ENCODE results near the gene FAM163B.

Gene FAM163B

GRCh38 chr9:133639613-133640012 is 30.4 kb upstream of the FAM163B start:
- no peak overlapping the region for H3K4me2 ChIP-seq (ENCODE audit: low read length)
- 0 out of 2 replicates have a peak, but pooled peaks cover 5% of the 10 kb centered on the region for H3K27me3 ChIP-seq (ENCODE audit: insufficient read depth, low read length)
- H3K9me3 ChIP-seq (ENCODE audit: low read length): no peaks in the 10 kb centered on the region
- no peak overlapping the region for H3K9ac ChIP-seq (ENCODE audit: low read length)
- H3K4me1 ChIP-seq (ENCODE audit: insufficient read depth, low read length, severe bottlenecking): no peaks in the 10 kb centered on the region
- TF ChIP-seq CTCF (IDR thresholded peaks at IDR 0.05; ENCODE audit: low read length) (no peak), EZH2 (IDR thresholded peaks at IDR 0.05; ENCODE audit: borderline replicate concordance, low read length) (no peak)
- no peak overlapping the region for H2AFZ ChIP-seq (ENCODE audit: low read length)
- H3K4me3 ChIP-seq (ENCODE audit: low read depth, low read length, poor library complexity, severe bottlenecking): no peak overlapping the region
- H3K9me2 ChIP-seq (ENCODE audit: low read depth, low read length): no peaks in the 10 kb centered on the region
- H3F3A ChIP-seq (ENCODE audit: insufficient read depth, low read length): no peaks in the 10 kb centered on the region
- H3K27ac ChIP-seq (ENCODE audit: low read depth, low read length, poor library complexity, severe bottlenecking): no peak overlapping the region
- H4K20me1 ChIP-seq (ENCODE audit: insufficient read depth, low read length): no peaks in the 10 kb centered on the region
- no peaks in the 10 kb centered on the region for H3K36me3 ChIP-seq (ENCODE audit: insufficient read depth, low read length)
- no peaks in the 10 kb centered on the region for H3K79me2 ChIP-seq (ENCODE audit: insufficient read depth, low read length)

- Histone ChIP-seq H3K79me2 (ENCODE audit: insufficient read depth, low read length) (no peaks in the 10 kb centered on the region), H3K4me3 (ENCODE audit: low read depth, low read length, poor library complexity, severe bottlenecking) (no peak overlapping the region), H4K20me1 (ENCODE audit: insufficient read depth, low read length) (no peaks in the 10 kb centered on the region), H3K4me2 (ENCODE audit: low read length) (no peak overlapping the region), H3K9me2 (ENCODE audit: low read depth, low read length) (no peaks in the 10 kb centered on the region), H3K4me1 (ENCODE audit: insufficient read depth, low read length, severe bottlenecking) (no peaks in the 10 kb centered on the region), H2AFZ (ENCODE audit: low read length) (no peak overlapping the region), H3K27me3 (ENCODE audit: insufficient read depth, low read length) (0 out of 2 replicates have a peak, but pooled peaks cover 5% of the 10 kb centered on the region), H3K27ac (ENCODE audit: low read depth, low read length, poor library complexity, severe bottlenecking) (no peak overlapping the region), H3K36me3 (ENCODE audit: insufficient read depth, low read length) (no peaks in the 10 kb centered on the region), H3F3A (ENCODE audit: insufficient read depth, low read length) (no peaks in the 10 kb centered on the region), H3K9me3 (ENCODE audit: low read length) (no peaks in the 10 kb centered on the region), H3K9ac (ENCODE audit: low read length) (no peak overlapping the region)
- TF ChIP-seq CTCF (IDR thresholded peaks at IDR 0.05; ENCODE audit: low read length): no peak
- no peak for TF ChIP-seq EZH2 (IDR thresholded peaks at IDR 0.05; ENCODE audit: borderline replicate concordance, low read length)
These were observed 29.5 kb upstream of the FAM163B start for GRCh38 chr9:133638711-133639110.

- TF ChIP-seq CTCF (IDR thresholded peaks at IDR 0.05; ENCODE audit: low read length) (no peak), EZH2 (IDR thresholded peaks at IDR 0.05; ENCODE audit: borderline replicate concordance, low read length) (no peak)
- H3K4me1 ChIP-seq (ENCODE audit: insufficient read depth, low read length, severe bottlenecking): no peaks in the 10 kb centered on the region
- H3K79me2 ChIP-seq (ENCODE audit: insufficient read depth, low read length): no peaks in the 10 kb centered on the region
- no peak overlapping the region for H3K4me2 ChIP-seq (ENCODE audit: low read length)
- no peak overlapping the region for H2AFZ ChIP-seq (ENCODE audit: low read length)
- H3K9me2 ChIP-seq (ENCODE audit: low read depth, low read length): no peaks in the 10 kb centered on the region
- 0 out of 2 replicates have a peak, but pooled peaks cover 5% of the 10 kb centered on the region for H3K27me3 ChIP-seq (ENCODE audit: insufficient read depth, low read length)
- no peak overlapping the region for H3K9ac ChIP-seq (ENCODE audit: low read length)
- H3F3A ChIP-seq (ENCODE audit: insufficient read depth, low read length): no peaks in the 10 kb centered on the region
- no peak overlapping the region for H3K27ac ChIP-seq (ENCODE audit: low read depth, low read length, poor library complexity, severe bottlenecking)
- H4K20me1 ChIP-seq (ENCODE audit: insufficient read depth, low read length): no peaks in the 10 kb centered on the region
- H3K4me3 ChIP-seq (ENCODE audit: low read depth, low read length, poor library complexity, severe bottlenecking): no peak overlapping the region
- no peaks in the 10 kb centered on the region for H3K36me3 ChIP-seq (ENCODE audit: insufficient read depth, low read length)
- H3K9me3 ChIP-seq (ENCODE audit: low read length): no peaks in the 10 kb centered on the region
These were observed 28.9 kb upstream of the FAM163B start for GRCh38 chr9:133638076-133638475.
